BLaER1 (cell line): ENCODE results near the gene TRIM8.

ENCODE experiments used
- H3K27ac ChIP-seq: shearing (Covaris generic); formaldehyde crosslinking; 2 replicates; pipeline ENCODE4 v1.8.1; 2022
- H3K27me3 ChIP-seq: shearing (Covaris generic); formaldehyde crosslinking; 2 replicates; pipeline ENCODE4 v1.8.1; 2022
- H3K36me3 ChIP-seq: shearing (Covaris generic); formaldehyde crosslinking; 2 replicates; pipeline ENCODE4 v1.8.1; 2022
- H3K4me1 ChIP-seq: shearing (Covaris generic); formaldehyde crosslinking; 2 replicates; pipeline ENCODE4 v1.8.1; 2022
- H3K4me2 ChIP-seq: shearing (Covaris generic); formaldehyde crosslinking; 2 replicates; pipeline ENCODE4 v1.8.1; 2022
- H3K4me3 ChIP-seq: shearing (Covaris generic); formaldehyde crosslinking; 2 replicates; pipeline ENCODE4 v1.8.1; 2022
- H3K9ac ChIP-seq: shearing (Covaris generic); formaldehyde crosslinking; 2 replicates; pipeline ENCODE4 v1.8.1; 2022
- H3K9me3 ChIP-seq: shearing (Covaris generic); formaldehyde crosslinking; 2 replicates; pipeline ENCODE4 v1.8.1; 2022
- H4K20me1 ChIP-seq: shearing (Covaris generic); formaldehyde crosslinking; 2 replicates; pipeline ENCODE4 v1.8.1; 2022
- Cebpa-rat ChIP-seq: shearing (Covaris generic); IDR thresholded peaks from 2 replicates; pipeline ENCODE4 v1.8.1; 2022

TRIM8 gene

DNA sequence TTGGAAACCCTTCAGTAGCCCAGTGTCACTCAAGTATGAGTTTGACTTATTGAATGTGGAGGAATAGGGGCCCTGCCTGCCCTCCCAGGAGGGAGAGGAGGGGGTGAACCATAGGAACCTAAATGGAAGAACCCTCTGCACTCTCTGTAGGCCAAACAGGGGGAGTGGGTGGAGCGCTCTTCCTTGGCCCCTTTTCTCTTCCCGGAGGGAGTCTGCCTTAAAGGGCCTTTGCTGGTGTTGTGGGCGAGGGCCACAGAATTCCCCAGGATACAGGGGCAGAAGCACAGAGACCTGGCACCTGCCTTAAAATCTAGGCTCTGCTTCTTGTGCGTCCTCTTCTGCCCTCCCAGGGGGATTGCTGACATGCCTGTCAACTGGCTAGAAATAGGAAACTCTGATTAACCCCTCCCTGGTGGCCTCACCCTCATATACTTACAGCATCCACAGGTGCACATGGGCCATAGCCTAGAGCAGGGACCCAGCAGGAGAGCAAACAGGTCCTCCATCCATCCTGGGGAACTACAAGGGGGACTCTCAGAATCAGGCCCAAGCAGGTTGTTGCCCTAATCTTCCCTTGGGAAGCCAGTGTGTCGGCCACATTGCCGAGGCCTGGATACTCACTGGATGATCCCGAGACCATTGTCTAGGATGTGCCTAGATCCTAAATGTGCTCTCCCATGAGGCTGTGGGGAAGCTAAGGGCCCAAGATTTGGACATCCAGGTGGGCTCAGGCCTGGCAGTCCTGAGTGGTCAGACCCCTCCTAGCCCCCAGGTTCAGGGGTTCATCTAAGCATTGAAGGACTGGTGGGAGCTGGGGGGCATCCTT is 3.4 kb downstream of the TRIM8 start:
- TF ChIP-seq Cebpa-rat: no peak
- Histone ChIP-seq H3K4me1 (peaks cover 63% of the 10 kb centered on the region), H3K4me3 (peak overlapping the region; percentile 95), H3K36me3 (peaks cover 31% of the 10 kb centered on the region), H3K9me3 (no peaks in the 10 kb centered on the region), H3K27ac (peak overlapping the region; percentile 98), H4K20me1 (peaks cover 77% of the 10 kb centered on the region), H3K9ac (peak overlapping the region; percentile 97), H3K4me2 (peak overlapping the region; percentile 97), H3K27me3 (no peaks in the 10 kb centered on the region)

DNA sequence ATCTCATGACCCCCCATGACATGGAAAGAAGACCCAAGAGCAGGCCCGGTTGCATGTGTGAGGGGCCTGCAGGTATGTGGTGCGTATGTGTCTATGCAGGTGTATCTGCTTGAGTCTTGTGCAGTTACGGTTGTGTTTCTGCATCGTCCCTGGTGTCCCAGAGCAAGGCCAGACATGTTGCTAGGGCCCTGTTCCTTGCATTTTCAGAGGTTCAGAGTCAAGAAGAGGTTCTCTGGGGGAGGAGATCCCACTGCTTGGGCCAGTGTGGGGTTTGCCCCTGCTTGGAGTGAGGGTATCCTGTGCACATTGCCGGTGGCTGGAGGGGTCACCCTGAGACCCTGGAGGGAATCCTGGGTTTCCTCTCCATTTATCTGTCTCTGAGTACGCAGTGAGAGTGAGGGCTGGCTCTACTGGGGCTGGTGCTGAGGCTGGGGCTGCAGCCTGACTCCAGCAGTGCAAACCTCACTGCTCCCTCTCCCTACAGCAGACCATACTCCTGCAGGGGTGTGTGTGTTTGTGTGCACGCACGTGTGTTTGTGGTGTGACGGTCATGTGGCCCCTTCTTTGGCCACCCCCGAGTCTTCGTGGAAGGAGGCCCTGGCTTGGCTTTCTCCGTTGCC is 4.1 kb downstream of the TRIM8 start:
- Histone ChIP-seq H3K4me3 (peak overlapping the region; percentile 95), H3K4me1 (peaks cover 70% of the 10 kb centered on the region), H3K27me3 (no peaks in the 10 kb centered on the region), H3K9me3 (no peaks in the 10 kb centered on the region), H3K27ac (peak overlapping the region; percentile 98), H3K4me2 (peak overlapping the region; percentile 97), H4K20me1 (peaks cover 84% of the 10 kb centered on the region), H3K36me3 (peaks cover 39% of the 10 kb centered on the region), H3K9ac (peak overlapping the region; percentile 97)
- TF ChIP-seq Cebpa-rat: no peak

DNA sequence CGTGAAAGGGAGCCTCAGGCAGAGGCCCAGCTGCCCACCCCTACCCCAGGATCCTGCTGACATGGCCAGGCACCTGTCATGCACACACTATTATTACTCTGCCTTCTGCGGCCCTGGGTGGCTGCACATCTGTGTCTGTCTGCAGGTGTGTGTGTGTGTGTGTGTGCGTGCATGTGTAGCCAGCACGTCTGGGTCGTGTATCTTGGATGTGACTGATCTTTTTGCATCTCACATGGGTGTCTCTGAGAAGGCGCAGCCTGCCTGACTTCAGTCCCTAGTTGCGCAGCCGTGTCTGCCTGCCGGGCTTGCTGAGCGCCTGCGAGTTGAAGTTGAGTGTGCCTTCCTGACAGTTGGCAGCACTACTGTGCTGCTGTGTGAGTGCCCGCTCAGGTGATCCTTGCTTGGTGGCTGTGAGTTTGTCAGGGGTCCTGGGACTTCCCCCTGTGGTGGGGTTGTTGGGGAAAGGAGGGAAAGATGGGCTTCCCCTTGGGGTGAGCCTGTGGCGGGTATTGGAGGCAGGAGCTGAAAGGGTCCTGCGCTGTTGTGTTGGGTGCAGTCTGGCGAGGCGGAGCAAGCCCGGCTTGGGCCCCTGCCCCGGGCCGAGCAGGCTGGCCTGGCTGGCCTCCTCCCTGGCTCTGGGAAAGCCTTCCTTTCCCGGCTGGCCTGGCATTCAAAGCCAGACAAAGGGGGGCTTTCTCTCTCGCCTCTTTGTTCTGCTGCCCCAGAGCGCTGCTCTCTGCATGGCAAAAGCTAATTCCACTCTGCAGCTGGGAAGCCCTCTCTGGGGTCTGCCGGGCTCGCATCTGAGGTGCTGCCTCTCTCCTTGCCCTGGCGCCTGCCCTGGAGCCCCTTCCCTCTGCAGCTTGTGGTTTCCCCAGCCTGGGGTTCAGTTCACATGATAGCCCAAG is 4.9 kb downstream of the TRIM8 start:
- no peaks in the 10 kb centered on the region for H3K27me3 ChIP-seq
- TF ChIP-seq Cebpa-rat: no peak
- peak overlapping the region; percentile 97 for H3K9ac ChIP-seq
- peak overlapping the region; percentile 98 for H3K27ac ChIP-seq
- H3K36me3 ChIP-seq: peaks cover 46% of the 10 kb centered on the region
- H3K4me3 ChIP-seq: peak overlapping the region; percentile 95
- H3K9me3 ChIP-seq: no peaks in the 10 kb centered on the region
- peaks cover 92% of the 10 kb centered on the region for H4K20me1 ChIP-seq
- H3K4me2 ChIP-seq: peak overlapping the region; percentile 97
- peaks cover 75% of the 10 kb centered on the region for H3K4me1 ChIP-seq

DNA sequence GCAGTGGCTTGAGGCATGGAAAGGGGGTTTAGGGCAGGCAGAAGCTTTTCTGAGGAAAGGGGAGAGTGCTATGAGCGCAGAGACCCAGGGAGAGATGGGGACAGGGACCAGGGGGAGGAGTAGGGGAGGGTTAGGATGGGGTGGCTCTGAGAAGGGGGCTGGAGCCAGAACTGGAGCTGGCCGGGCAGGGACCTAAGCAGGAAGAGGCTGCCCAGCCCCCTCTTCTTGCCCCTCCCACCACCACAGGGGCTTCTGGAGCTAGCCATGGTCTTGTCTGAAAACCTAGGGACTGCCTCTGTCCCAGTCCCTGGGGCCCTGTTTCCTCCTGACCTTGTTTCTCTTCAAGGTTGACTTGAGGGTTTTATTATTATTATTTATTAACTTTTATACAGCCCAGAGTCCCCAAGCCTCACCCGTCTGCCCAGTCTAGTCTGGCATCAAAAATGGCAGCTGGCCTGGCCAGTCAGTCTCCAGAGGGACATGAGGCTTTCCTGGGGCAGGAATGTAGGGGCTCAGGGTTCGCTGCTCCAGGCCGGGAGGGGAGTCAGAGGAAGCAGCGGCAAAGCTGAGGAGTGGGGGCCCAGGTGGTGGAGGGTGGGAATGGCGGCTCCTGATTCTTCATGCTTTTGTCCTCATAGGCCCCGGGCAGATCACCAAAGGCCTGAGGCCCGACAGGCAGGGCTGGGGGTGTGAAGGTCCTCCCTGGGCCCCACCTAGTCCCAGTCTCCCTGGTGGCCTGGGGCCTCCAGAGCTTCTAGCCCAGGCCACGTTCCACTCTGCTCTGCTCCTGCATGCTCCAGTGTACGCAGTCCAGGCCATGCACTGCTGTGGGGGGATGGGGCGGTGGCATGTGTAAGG is 5.7 kb downstream of the TRIM8 start:
- TF ChIP-seq Cebpa-rat: no peak
- Histone ChIP-seq H3K27me3 (no peaks in the 10 kb centered on the region), H3K27ac (peak overlapping the region; percentile 98), H4K20me1 (peaks cover 99% of the 10 kb centered on the region), H3K4me1 (peaks cover 75% of the 10 kb centered on the region), H3K36me3 (peaks cover 55% of the 10 kb centered on the region), H3K4me3 (peak overlapping the region; percentile 95), H3K9me3 (no peaks in the 10 kb centered on the region), H3K9ac (peak overlapping the region; percentile 97), H3K4me2 (peak overlapping the region; percentile 97)

DNA sequence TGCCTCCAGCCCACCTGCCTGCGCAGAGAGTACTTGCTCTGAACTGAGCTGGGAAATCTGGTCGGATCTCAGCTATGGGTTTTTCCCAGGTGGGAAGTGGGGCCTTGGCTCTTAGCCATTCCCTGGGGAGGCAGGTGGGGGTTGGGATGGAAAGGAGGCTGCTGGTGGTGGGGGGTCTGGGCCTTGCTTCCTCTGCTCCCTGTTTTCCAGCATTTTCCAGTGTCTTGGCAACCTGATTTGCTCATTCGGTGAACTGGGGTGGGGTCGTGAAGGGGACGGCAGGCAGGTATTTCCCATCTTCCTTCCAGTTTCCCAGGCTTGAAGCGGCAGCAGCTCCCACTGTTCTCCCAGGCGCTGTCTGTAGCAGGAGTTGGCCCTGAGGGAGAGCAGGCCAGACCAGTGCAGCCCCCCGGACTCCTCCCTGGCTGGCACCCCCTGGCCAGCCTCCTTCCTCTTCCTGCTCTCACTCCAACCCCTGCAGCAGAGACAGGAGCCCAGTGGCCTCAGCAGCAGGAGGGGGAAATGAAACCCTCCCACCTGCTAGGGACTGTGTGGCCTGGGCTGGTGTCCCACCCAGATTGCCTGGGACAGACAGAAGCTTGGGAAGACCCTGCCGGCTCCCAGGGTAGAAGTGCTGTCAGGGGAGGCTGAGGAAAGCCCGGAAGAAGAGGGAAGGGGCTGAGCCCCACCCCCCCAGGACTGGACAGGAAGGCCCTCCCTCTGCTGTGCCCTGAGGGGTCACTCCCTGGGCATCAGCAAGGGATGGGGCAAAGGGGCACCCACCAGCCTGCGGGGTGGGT is 6.6 kb downstream of the TRIM8 start:
- peak overlapping the region; percentile 95 for H3K4me3 ChIP-seq
- peaks cover 100% of the 10 kb centered on the region for H4K20me1 ChIP-seq
- peaks cover 63% of the 10 kb centered on the region for H3K36me3 ChIP-seq
- peak overlapping the region; percentile 97 for H3K4me2 ChIP-seq
- no peaks in the 10 kb centered on the region for H3K27me3 ChIP-seq
- TF ChIP-seq Cebpa-rat: no peak
- peak overlapping the region; percentile 98 for H3K27ac ChIP-seq
- H3K9me3 ChIP-seq: no peaks in the 10 kb centered on the region
- peaks cover 75% of the 10 kb centered on the region for H3K4me1 ChIP-seq
- H3K9ac ChIP-seq: peak overlapping the region; percentile 97

DNA sequence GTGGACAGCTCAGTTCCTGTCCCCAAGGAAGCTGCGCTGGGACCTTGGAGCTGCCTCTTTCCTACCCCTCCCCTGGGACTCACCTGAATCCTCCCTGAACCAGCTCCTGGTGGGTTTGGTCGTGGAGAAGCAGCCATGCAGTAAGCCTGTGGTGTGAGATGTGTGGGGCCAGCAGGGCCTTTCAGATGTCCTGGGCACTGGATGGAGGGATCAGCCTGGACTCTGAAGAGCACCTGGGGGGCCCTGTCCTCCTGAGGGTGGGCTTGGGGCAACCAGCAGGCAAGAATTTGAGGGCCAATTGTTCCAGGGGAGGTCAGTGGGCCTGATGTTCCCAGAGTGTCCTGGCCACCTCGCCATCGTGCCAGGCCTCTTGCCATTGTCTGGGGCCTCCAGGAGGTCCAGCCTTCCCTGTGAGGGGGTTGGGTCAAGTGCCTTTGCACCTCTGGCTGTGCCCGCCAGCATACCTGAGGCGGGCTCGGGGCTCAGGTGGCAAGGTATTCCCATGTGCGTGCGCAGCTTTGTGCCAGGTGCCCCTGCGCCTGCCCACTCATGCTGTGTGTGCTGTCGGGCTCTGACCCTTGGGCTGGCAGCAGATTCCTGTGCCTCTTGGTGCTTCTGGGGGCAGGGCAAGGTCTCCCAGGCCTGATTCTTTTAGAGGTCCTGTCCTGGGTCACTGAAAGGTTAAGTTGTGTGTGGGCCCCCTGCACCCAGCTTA is 7.3 kb downstream of the TRIM8 start:
- H4K20me1 ChIP-seq: peaks cover 100% of the 10 kb centered on the region
- H3K4me2 ChIP-seq: peak overlapping the region; percentile 97
- peak overlapping the region; percentile 97 for H3K9ac ChIP-seq

DNA sequence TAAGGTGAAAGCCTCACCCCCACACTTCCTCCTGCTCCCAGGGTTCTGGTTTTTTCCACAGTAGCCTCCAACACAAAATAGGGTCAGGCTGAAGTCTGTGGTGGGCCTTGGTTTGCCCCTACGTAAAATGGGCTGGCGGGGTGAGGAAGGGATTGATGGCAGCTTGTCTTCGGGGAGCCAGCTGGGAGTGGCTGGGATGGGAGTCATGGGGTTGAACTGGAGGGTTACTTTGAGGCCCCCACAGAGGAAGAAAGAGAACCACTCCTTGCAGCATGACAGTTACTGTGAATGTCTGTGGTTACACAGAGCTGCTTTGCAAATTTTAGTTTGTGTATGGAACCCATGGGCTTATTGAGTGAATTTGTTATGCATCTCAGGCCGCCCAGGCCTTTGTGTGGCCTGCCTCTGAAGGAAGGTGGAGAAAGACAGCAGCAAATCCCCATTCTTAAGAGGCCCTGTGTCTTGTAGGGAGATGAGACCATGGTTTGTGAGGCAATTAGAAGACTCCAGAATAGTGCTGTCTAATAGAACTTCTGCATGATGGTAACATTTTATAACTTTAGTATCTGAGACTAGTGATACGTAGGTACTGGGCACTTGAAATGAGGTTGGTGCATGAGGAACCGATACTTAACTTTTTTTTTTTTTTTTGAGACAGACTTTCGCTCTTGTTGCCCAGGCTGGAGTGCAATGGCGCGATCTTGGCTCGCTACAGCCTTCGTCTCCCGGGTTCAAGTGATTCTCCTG is 8.1 kb downstream of the TRIM8 start:
- H3K27ac ChIP-seq: peak overlapping the region; percentile 76

More for the DNA sequence above, 7.3 kb downstream of the TRIM8 start:
- no peak for TF ChIP-seq Cebpa-rat
- Histone ChIP-seq H3K9me3 (no peaks in the 10 kb centered on the region), H3K27me3 (no peaks in the 10 kb centered on the region), H3K4me3 (peak overlapping the region; percentile 95; the same call in 1 of the 2 replicates), H3K27ac (peak overlapping the region; percentile 76), H3K36me3 (peaks cover 71% of the 10 kb centered on the region), H3K4me1 (peaks cover 73% of the 10 kb centered on the region)

More for the DNA sequence above, 8.1 kb downstream of the TRIM8 start:
- Histone ChIP-seq H3K4me3 (no peak overlapping the region), H3K4me1 (peaks cover 73% of the 10 kb centered on the region), H4K20me1 (peaks cover 100% of the 10 kb centered on the region), H3K9me3 (no peaks in the 10 kb centered on the region), H3K27me3 (no peaks in the 10 kb centered on the region), H3K4me2 (peak overlapping the region; percentile 97), H3K9ac (peak overlapping the region; percentile 97; the same call in 1 of the 2 replicates), H3K36me3 (peaks cover 78% of the 10 kb centered on the region)
- TF ChIP-seq Cebpa-rat: no peak
